Prostate gland (tissue), 2 donors: ENCODE data around the gene COL4A2. TPM values are rescaled to one million over a fixed set of nuclear protein-coding genes. Genes with fewer than 3 reads are reported as not detected.
A peak's percentile ranks its signal among the peaks of the same experiment; 100 is the strongest.

Experiments used
- DNase-seq: peaks from one replicate; pipeline ENCODE4 v3.0.0-alpha.2; 2019; ENCODE audit warnings: low spot score
- H3K27ac ChIP-seq, 2 donors: fragments of 200-600 bp; sonication (generic); 2 replicates each; pipeline ENCODE4 v1.5.1; 2017 to 2019
- H3K27me3 ChIP-seq: fragments of 200-600 bp; sonication (generic); replicated peaks from 2 replicates; pipeline ENCODE4 v1.5.1; 2019; ENCODE audit not compliant: insufficient read depth
- H3K36me3 ChIP-seq, 2 donors: fragments of 200-600 bp; sonication (generic); 1 replicate in 1 of 2; 2 replicates in 1 of 2; pipeline versions ENCODE4 v1.5.1 to v1.8.1; 2017 to 2019
- H3K4me1 ChIP-seq: fragments of 200-600 bp; sonication (generic); replicated peaks from 2 replicates; pipeline ENCODE4 v1.5.1; 2019
- H3K4me3 ChIP-seq, 2 donors: fragments of 200-600 bp; sonication (generic); 2 replicates each; pipeline ENCODE4 v1.5.1; 2017 to 2019
- H3K9me3 ChIP-seq: fragments of 200-600 bp; sonication (generic); 2 replicates; pipeline ENCODE4 v1.5.1; 2017
- CTCF ChIP-seq, 4 experiments: fragments of 200-600 bp in 2 of 4; fragments of 450-650 bp in 2 of 4; sonication (generic) in 2 of 4; IDR thresholded peaks; 1 replicate in 3 of 4; 2 replicates in 1 of 4; pipeline ENCODE4 v1.5.1; 2016 to 2019; ENCODE audit warnings: antibody characterized with exemption in 4 of 4, mild to moderate bottlenecking in 2 of 4, moderate library complexity in 2 of 4
- POLR2A ChIP-seq: fragments of 450-650 bp; IDR thresholded peaks from one replicate; pipeline ENCODE4 v1.6.1; 2016; ENCODE audit warnings: antibody characterized with exemption, mild to moderate bottlenecking
- POLR2AphosphoS5 ChIP-seq: sonication (generic); formaldehyde crosslinking; IDR thresholded peaks from one replicate; pipeline ENCODE4 v1.6.1; 2017; ENCODE audit warnings: antibody characterized with exemption
- WGBS: methylation state at CpG from one replicate; pipeline ENCODE4 v1.1.5; 2018; 5-methylcytosine and 5-hydroxymethylcytosine counted together
- intact Hi-C: fragments of 100-400 bp; cut with DNase I; formaldehyde crosslinking; loops from one replicate; pipeline ENCODE4 v1.14.2; 2022
- total RNA-seq, 2 donors: library from RNA; depleted of rRNA; stranded (reverse); fragments of >200 nt; gene quantifications; one replicate each; pipeline ENCODE4 v1.1.0, GENCODE V29; 2016

COL4A2 gene
- total RNA-seq, 2 donors from 2014 or later, result 82.8 to 193 TPM

- Histone ChIP-seq H3K4me3 (no peak overlapping the region), H3K27ac (peak overlapping the region; percentile 37 to 86), H3K27me3 (no peaks in the 10 kb centered on the region), H3K36me3 (no peaks in the 10 kb centered on the region), H3K4me1 (no peaks in the 10 kb centered on the region), H3K9me3 (no peaks in the 10 kb centered on the region)
- DNase-seq, result no peak
- 61% methylated on average over 5 of the region's 5 CpGs for WGBS
- TF ChIP-seq POLR2A (no peak), POLR2AphosphoS5 (no peak), CTCF (IDR thresholded peaks at IDR 0.05) (no peak)
- intact Hi-C loops, result no loop called here
Measured at GRCh38 chr13:110301083-110301482, 6.0 kb upstream of the COL4A2 start.

GRCh38 chr13:110301606-110302553, 5.2 kb upstream of the COL4A2 start:
- intact Hi-C loops, result no loop called here
- Histone ChIP-seq H3K4me1 (no peaks in the 10 kb centered on the region), H3K36me3 (no peaks in the 10 kb centered on the region), H3K27me3 (no peaks in the 10 kb centered on the region), H3K9me3 (no peaks in the 10 kb centered on the region), H3K4me3 (no peak overlapping the region), H3K27ac (peak overlapping the region; percentile 0 to 86)
- WGBS, result 79% methylated on average over 21 of the region's 21 CpGs
- TF ChIP-seq POLR2A, result no peak
- TF ChIP-seq CTCF (IDR thresholded peaks at IDR 0.05), result no peak
- no peak for TF ChIP-seq POLR2AphosphoS5
- no peak for DNase-seq

GRCh38 chr13:110302997-110303396, 4.1 kb upstream of the COL4A2 start:
- Histone ChIP-seq H3K36me3 (no peaks in the 10 kb centered on the region), H3K27ac (peak overlapping the region in 1 of 2 donors; percentile 86), H3K9me3 (no peaks in the 10 kb centered on the region), H3K4me3 (no peak overlapping the region), H3K27me3 (no peaks in the 10 kb centered on the region), H3K4me1 (no peaks in the 10 kb centered on the region)
- DNase-seq, result no peak
- intact Hi-C loops, result no loop called here
- WGBS, result 84% methylated on average over 2 of the region's 2 CpGs
- TF ChIP-seq CTCF (IDR thresholded peaks at IDR 0.05) (no peak), POLR2A (no peak), POLR2AphosphoS5 (no peak)

GRCh38 chr13:110303644-110304043, 3.4 kb upstream of the COL4A2 start:
- H3K4me1 ChIP-seq, result no peaks in the 10 kb centered on the region
- WGBS, result 83% methylated on average over 7 of the region's 7 CpGs
- no peak for DNase-seq

More at GRCh38 chr13:110303644-110304043, 3.4 kb upstream of the COL4A2 start:
- Histone ChIP-seq H3K27me3 (no peaks in the 10 kb centered on the region), H3K36me3 (no peaks in the 10 kb centered on the region), H3K27ac (peak overlapping the region; percentile 86 to 91), H3K4me3 (no peak overlapping the region), H3K9me3 (no peaks in the 10 kb centered on the region)
- intact Hi-C loops, result no loop called here
- TF ChIP-seq POLR2AphosphoS5, result no peak
- TF ChIP-seq CTCF (IDR thresholded peaks at IDR 0.05), result no peak
- TF ChIP-seq POLR2A, result no peak
